Tibial nerve (tissue), 4 donors: ENCODE data around the gene OGFR. TPM values are rescaled to one million over a fixed set of nuclear protein-coding genes. Genes with fewer than 3 reads are reported as not detected.
A peak's percentile ranks its signal among the peaks of the same experiment; 100 is the strongest.

ENCODE experiments used
- DNase-seq, 2 donors: peaks; one replicate each; pipeline ENCODE4 v3.0.0-alpha.2; 2019; ENCODE audit warnings: low spot score in 2 of 2
- H3K27ac ChIP-seq, 4 donors: fragments of 200-600 bp; sonication (generic) in 3 of 4; one replicate each; pipeline ENCODE4 v1.5.1; 2017 to 2019; ENCODE audit warnings: mild to moderate bottlenecking in 1 of 4
- H3K27me3 ChIP-seq, 2 donors: fragments of 200-600 bp; sonication (generic) in 1 of 2; one replicate each; pipeline versions ENCODE4 v1.5.1 to v1.6.0; 2017 to 2019
- H3K36me3 ChIP-seq, 3 donors: fragments of 200-600 bp; sonication (generic); one replicate each; pipeline ENCODE4 v1.5.1; 2018 to 2019
- H3K4me1 ChIP-seq, 4 donors: fragments of 200-600 bp; sonication (generic) in 3 of 4; one replicate each; pipeline ENCODE4 v1.5.1; 2017 to 2019
- H3K4me3 ChIP-seq, 4 donors: fragments of 200-600 bp; sonication (generic) in 3 of 4; one replicate each; pipeline ENCODE4 v1.5.1; 2017 to 2019; ENCODE audit warnings: mild to moderate bottlenecking in 1 of 4, moderate library complexity in 1 of 4
- H3K9me3 ChIP-seq, 4 donors: fragments of 200-600 bp; sonication (generic) in 3 of 4; one replicate each; pipeline ENCODE4 v1.5.1; 2017 to 2019
- CTCF ChIP-seq, 5 experiments: fragments of 200-600 bp in 3 of 5; fragments of 450-650 bp in 2 of 5; sonication (generic) in 3 of 5; IDR thresholded peaks; one replicate each; pipeline ENCODE4 v1.5.1; 2016 to 2019; ENCODE audit warnings: antibody characterized with exemption in 5 of 5, mild to moderate bottlenecking in 3 of 5, moderate library complexity in 2 of 5
- EP300 ChIP-seq, 2 donors: sonication (generic); formaldehyde crosslinking; IDR thresholded peaks; one replicate each; pipeline ENCODE4 v1.6.1; 2017; ENCODE audit warnings: antibody characterized with exemption in 2 of 2, mild to moderate bottlenecking in 1 of 2
- POLR2A ChIP-seq, 2 donors: fragments of 450-650 bp; IDR thresholded peaks; one replicate each; pipeline ENCODE4 v1.6.1; 2017; ENCODE audit warnings: antibody characterized with exemption in 2 of 2, mild to moderate bottlenecking in 2 of 2, moderate library complexity in 2 of 2
- WGBS, 2 donors: methylation state at CpG; one replicate each; pipeline ENCODE4 v1.1.5; 2018; 5-methylcytosine and 5-hydroxymethylcytosine counted together
- total RNA-seq, 4 donors: library from RNA; depleted of rRNA; stranded (reverse); fragments of >200 nt; gene quantifications; one replicate each; pipeline ENCODE4 v1.1.0, GENCODE V29; 2016

OGFR gene
- total RNA-seq, 4 donors from 2014 or later = 67.1 to 108 (median 80.8) TPM

- Histone ChIP-seq H3K36me3 (peaks cover 0 to 42% (median 0%) of the 10 kb centered on the region in 3 donors), H3K4me3 (no peak overlapping the region), H3K9me3 (no peaks in the 10 kb centered on the region), H3K27me3 (no peaks in the 10 kb centered on the region), H3K4me1 (peaks cover 0 to 40% (median 22%) of the 10 kb centered on the region in 4 donors), H3K27ac (peak overlapping the region in 1 of 4 donors; percentile 20)
- WGBS, 2 donors = 81 to 85% methylated on average over 24 of the region's 24 CpGs
- DNase-seq = no peak
- TF ChIP-seq CTCF (IDR thresholded peaks at IDR 0.05) = no peak
- TF ChIP-seq EP300 (IDR thresholded peaks at IDR 0.05) = no peak
- TF ChIP-seq POLR2A (IDR thresholded peaks at IDR 0.05) = no peak
These were observed 30.5 kb downstream of the OGFR start for GRCh38 chr20:62834967-62835730.

GRCh38 chr20:62835931-62836861, 31.6 kb downstream of the OGFR start:
- no peak for DNase-seq
- TF ChIP-seq CTCF (IDR thresholded peaks at IDR 0.05) (no peak), POLR2A (IDR thresholded peaks at IDR 0.05) (no peak), EP300 (IDR thresholded peaks at IDR 0.05) (no peak)
- 67 to 72% methylated on average over 36 to 44 of the region's 52 CpGs for WGBS, 2 donors
- Histone ChIP-seq H3K4me1 (peaks cover 0 to 35% (median 19%) of the 10 kb centered on the region in 4 donors), H3K27ac (peak overlapping the region in 2 of 4 donors; percentile 12 to 66), H3K36me3 (peaks cover 0 to 51% (median 0%) of the 10 kb centered on the region in 3 donors), H3K4me3 (peak overlapping the region in 1 of 4 donors; percentile 27), H3K9me3 (no peaks in the 10 kb centered on the region), H3K27me3 (no peaks in the 10 kb centered on the region)

- TF ChIP-seq POLR2A (IDR thresholded peaks at IDR 0.05) = no peak
- peaks cover 0 to 27% (median 11%) of the 10 kb centered on the region in 4 donors for H3K4me1 ChIP-seq
- H3K4me3 ChIP-seq = no peak overlapping the region
- no peaks in the 10 kb centered on the region for H3K9me3 ChIP-seq
- WGBS, 2 donors = 81 to 83% methylated on average over 19 of the region's 19 CpGs
- H3K27me3 ChIP-seq = no peaks in the 10 kb centered on the region
- peaks cover 0 to 51% (median 0%) of the 10 kb centered on the region in 3 donors for H3K36me3 ChIP-seq
- H3K27ac ChIP-seq = peak overlapping the region in 3 of 4 donors; percentile 43 to 67 (median 66)
- DNase-seq = no peak
These were observed 32.4 kb downstream of the OGFR start for GRCh38 chr20:62836967-62837490.

- no peak for TF ChIP-seq CTCF (IDR thresholded peaks at IDR 0.05)
- peak in 1 of 2 donors; percentile 42 for TF ChIP-seq EP300 (IDR thresholded peaks at IDR 0.05)
- Histone ChIP-seq H3K9me3 (no peaks in the 10 kb centered on the region), H3K4me1 (peaks cover 0 to 20% (median 4%) of the 10 kb centered on the region in 4 donors), H3K27ac (peak overlapping the region in 3 of 4 donors; percentile 43 to 67 (median 66)), H3K36me3 (peaks cover 0 to 51% (median 0%) of the 10 kb centered on the region in 3 donors), H3K27me3 (no peaks in the 10 kb centered on the region), H3K4me3 (no peak overlapping the region)
- DNase-seq = no peak
- WGBS, 2 donors = 71 to 81% methylated on average over 8 of the region's 8 CpGs
These were observed 33.1 kb downstream of the OGFR start for GRCh38 chr20:62837790-62838127.

- TF ChIP-seq POLR2A (IDR thresholded peaks at IDR 0.05) (no peak), CTCF (IDR thresholded peaks at IDR 0.05) (no peak), EP300 (IDR thresholded peaks at IDR 0.05) (peak in 1 of 2 donors; percentile 64)
- peak; percentile 49 to 63 for DNase-seq
- Histone ChIP-seq H3K27me3 (no peaks in the 10 kb centered on the region), H3K4me3 (no peak overlapping the region), H3K36me3 (peaks cover 0 to 51% (median 0%) of the 10 kb centered on the region in 3 donors), H3K27ac (peak overlapping the region in 2 of 4 donors; percentile 9 to 67), H3K9me3 (no peaks in the 10 kb centered on the region), H3K4me1 (peaks cover 0 to 14% (median 0%) of the 10 kb centered on the region in 4 donors)
- 75 to 85% methylated on average over 27 of the region's 27 CpGs for WGBS, 2 donors
These were observed 33.7 kb downstream of the OGFR start for GRCh38 chr20:62838128-62838891.
